RPMI7951 (cell line): ENCODE measurements around the gene OR52N5. TPM values are rescaled to one million over a fixed set of nuclear protein-coding genes. Genes with fewer than 3 reads are reported as not detected.
A peak's percentile ranks its signal among the peaks of the same experiment; 100 is the strongest.

ENCODE experiments used
- DNase-seq: peaks from one replicate; pipeline ENCODE4 v3.0.0-alpha.2; 2012; ENCODE audit warnings: low read depth
- total RNA-seq: library from RNA; depleted of rRNA; stranded (reverse); fragments of >200 nt; shearing (Covaris generic); gene quantifications from 2 replicates; pipeline ENCODE4 v1.2.3, GENCODE V29; 2014; rRNA removed

Gene OR52N5
- total RNA-seq = not detected in 2 replicates

DNA sequence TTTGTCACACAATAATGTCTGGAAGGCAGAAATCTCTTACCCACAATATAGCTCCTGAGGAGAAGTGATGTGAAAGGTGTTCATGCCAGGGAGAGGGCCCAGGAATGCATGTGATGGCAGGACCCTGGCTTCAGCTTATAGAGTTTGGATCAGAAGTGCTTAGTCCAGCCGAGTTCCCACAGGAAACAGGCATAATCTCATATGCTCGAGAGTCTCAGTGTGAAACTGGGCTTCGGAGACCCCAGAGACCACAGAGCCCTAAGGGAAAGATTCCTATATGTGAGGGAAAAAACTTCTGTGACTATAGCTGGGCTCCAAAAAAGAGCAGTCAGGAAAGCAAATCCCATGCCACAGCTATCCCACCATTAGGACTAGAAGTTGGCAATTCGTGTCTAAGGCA lies at the start of gene OR52N5:
OR52N5 (minus strand) TSS at position 101 of the 400 bp plus-strand sequence. CDS start 4,721 bp downstream, outside the sequence.
- no peak for DNase-seq

DNA sequence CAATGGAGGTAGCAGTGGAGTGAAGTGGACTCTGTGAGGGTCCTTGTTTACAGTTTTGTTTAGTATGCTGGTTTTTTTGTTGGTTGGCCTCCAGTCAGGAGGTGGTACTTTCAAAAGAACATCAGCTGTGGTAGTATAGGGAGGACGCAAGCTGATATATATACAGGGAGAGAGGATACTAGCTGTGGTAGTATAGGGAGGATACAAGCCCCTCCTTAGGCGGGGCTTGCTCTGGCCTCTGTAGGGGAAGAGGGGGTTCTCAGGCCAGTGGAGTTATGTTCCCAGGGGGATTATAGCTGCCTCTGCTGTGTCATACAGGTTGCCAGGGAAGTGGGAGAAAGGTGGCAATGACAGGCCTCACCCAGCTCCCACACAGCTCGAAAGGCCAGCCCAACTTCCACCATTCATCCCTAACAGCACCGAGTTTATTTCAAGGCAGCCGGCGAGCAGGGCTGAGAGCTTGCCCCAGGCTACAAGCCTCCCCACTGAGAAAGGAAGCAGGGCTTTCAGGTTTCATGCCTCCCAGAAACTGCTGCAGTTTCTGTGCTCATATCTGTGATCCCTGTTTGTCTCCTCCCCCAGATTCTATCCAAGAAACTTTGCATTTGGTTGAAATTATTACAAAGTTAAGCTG lies 48.2 kb upstream of the OR52N5 start:
- DNase-seq = peak; percentile 19

DNA sequence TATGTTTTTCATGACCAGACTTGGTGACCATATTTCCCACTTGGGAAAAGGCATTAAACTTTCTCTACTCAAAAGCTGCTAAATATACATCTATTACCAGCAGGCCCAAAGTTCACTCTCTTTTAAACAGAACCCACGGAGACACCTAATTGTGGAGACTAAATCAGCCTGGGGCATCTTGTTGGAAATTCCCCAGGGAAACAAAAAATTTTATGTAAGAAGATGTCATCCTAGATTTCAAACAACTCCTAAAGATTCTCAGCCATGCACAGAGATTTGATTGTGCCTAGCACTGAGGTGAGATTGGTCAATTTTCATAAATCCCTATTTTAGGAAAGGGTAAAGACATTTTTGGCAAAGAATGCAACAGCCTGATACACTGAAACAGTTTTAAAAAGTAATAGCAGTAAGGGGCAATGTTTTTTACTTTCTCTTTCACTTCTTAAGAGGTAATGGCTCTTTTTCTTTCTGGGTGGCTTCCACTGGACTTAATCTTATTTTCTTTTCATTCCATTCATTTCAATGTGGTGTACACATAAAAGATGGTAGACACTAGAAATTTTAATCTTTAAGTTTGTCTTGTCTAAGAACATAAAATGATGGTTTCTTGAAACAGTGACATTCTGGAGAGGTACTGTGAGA lies 35.2 kb upstream of the OR52N5 start:
- DNase-seq = peak; percentile 33

DNA sequence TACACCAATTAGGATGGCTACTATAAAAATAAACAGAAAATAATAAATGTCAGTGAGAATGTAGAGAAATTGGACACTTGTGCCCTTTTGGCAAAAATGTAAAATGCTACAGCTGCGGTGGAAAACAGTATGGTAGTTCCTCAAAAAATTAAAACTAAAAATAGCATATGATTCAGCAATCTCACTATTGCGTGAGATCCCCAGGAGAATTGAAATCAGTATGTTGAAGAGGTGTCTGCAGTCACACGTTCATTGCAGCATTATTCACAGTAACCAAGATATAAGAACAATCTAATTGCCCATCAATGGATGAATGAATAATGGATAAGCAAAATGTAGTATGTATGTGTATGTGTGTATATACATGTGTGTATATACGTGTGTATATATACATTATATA lies 32.4 kb upstream of the OR52N5 start:
- DNase-seq = peak; percentile 19

DNA sequence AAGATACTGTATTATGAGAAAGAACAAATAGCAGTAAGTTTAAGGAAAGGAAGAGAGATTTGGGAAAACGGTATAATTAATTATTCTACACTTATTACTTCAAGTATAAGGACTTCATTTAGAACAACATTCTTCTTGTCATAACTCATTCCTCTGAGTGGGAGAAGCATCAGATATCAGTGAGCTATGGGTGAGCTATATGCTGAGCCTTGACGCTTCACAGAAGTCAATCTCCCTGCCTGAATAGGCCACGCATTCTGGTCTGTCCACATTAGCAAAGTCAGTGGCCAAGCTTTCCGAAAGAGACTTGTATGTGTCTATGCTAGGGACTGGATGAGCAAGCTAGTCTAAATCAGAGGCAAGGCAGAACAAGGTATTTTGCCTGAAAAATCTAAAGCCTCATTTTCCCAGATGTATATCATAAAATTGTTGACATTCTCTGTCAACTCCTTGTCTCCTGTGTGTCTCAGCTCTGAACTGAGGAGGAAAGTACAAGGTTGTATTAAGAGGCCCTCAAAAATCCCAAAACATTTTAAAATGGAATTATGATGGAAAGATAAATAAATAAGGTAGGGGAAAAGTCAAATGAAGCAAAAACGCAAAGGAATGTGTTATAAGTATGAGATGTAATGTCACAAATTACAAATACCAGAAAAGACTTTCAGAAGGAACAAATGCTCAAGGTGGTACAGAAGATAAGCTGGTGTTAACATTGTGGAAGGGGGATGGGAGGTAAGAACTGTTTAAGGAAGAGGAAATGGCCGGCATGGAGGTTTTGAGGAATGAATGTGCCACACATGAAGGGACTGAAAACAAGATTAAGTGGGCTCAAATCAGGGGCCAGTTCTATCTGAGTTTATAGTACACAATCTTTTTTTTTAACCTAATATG lies 27.0 kb upstream of the OR52N5 start:
- no peak for DNase-seq

DNA sequence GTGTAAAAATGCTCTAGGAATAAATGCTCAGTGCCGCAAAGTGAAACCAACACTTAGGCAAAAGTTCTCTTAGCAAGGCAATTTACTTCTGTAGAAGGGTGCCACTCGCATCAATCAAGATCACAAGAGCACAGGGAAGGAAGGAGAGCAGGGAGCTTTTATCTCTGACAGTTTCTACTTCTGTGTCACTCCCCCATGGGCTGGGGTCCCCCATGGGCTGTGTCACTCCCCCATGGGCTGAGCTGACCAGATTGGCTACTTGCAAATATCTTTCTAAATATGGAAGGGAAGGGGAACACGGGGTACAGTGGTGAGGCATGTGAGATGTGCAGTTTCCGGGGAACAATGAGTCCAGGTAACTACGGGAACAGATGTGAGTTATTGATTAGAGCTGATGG lies 26.0 kb upstream of the OR52N5 start:
- peak; percentile 6 for DNase-seq

DNA sequence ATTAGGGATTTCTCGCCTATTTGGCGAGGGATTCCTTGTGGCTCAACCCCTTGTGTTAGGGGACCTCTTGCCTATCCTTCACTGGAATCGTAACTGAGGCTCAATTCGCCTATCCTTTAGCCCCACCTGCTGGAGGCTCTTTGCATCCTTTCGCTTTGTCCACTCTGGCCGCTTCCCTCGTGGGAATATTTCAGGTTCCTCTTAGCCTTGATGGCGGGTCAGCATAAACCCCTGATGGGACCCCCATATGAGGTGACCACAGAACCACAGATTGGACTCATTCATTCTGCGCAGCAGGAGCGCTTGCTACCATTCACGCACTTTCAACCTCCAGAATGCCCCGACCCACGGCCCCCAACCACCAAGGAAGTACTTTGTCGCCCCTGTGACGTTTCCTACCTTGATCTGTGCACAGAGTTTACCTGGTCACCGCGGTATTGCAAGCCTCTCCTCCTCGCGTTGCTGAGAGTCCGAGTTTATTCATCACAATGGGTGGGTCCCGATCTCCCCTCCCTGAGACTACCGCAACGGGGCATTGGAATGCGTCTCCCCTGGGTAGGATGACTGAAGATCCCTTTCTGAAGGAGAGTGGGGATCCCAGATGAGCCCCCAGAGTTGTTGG lies 25.5 kb upstream of the OR52N5 start, which contains the start of gene OR52N2:
OR52N2 (plus strand) TSS at position 425 of the 622 bp plus-strand sequence. CDS start 11,412 bp downstream, outside the sequence.
- DNase-seq = peak; percentile 66

DNA sequence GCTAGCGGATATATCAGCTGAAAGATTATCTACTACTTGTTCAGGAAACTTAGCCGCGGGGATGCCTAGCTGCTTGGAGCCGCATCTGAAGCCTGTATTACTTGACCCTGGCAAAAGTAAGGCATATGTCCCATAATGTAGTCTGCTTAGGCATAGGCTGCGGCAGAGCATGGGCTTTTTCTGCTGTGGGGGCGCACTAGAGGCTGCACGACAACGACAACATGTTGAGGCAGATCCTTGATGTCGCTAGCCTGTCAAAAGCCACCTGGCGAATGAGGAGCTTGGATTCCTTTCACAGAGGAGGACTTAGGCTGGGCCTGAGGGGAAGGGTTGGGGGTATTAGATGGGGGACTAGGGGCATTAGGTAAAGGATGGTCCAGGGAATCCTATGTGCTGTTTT lies 24.4 kb upstream of the OR52N5 start:
- peak; percentile 10 for DNase-seq

DNA sequence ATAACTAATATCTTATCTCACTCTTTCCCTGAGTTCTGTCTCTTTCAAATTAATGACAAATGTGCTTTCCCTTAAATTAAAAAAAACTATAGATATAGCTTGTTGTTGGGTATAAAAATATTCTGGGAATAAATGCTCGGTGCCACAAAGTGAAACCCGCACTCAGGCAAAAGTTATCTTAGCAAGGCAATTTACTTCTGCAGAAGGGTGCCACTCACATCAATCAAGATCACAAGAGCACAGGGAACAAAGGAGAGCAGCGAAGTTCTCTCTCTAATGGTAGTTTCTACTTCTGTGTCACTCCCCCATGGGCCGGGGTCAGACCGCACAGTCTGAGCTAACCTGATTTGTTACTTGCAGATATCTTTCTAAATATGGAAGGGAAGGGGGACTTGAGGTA lies 20.8 kb upstream of the OR52N5 start:
- no peak for DNase-seq

DNA sequence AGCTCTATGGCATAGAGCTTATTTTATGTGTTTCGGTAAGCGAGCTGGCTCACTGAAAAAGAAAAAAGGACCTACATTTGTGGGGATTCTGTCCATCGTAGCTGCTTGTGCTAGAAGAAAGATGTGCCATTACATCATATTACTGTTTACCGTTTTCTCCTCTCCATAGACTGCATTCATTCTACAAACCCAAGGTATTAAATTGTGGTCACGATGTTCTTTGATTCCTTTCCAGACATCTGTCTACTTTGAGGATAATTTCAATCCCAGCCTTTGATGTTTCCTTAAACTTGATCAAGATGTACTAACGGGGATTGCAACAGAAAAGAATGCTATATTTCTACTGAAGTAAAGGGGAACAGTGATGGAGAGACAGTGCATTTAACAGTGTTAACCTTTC lies 13.4 kb upstream of the OR52N5 start:
- no peak for DNase-seq

DNA sequence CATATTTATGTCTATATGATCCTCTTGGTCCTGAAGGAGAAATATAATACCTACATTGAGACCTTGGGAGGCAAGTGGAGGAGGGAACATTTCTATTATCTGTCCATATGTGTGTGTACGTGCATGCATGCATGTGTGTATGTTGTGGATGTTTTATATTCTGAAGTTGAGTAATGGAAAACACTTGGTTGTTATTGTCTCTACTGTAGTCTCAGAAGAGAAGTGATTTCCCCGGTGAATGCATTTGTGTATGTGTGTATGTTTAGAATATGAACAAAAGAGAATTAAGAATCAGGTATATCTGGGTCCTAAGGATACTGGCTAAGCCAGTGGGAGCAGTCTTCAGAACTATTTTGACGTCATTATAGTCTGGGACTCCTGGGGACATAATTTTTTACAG lies 8.0 kb upstream of the OR52N5 start, which contains the start of gene OR52N1:
OR52N1 (minus strand) TSS at position 101 of the 400 bp plus-strand sequence. CDS start 2,449 bp downstream, outside the sequence.
- DNase-seq = no peak

DNA sequence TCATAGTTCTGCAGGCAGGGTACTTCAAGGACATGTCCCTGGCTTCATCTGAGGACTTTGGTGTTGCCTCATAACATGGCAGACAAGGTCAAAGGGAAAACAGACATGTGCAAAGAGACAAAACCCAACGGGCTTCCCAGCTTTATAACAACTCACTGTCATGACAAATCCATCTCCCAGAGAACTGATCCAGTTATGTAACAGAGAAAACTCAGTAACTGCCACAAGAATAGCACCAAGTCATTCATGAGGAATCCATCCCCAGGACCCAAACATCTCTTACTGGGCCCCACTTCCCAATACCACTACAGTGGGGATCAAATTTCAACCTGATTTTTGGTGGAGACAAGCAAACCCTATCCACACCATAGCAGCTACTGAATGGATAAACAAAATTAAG lies 16.1 kb downstream of the OR52N5 start:
- peak; percentile 6 for DNase-seq

DNA sequence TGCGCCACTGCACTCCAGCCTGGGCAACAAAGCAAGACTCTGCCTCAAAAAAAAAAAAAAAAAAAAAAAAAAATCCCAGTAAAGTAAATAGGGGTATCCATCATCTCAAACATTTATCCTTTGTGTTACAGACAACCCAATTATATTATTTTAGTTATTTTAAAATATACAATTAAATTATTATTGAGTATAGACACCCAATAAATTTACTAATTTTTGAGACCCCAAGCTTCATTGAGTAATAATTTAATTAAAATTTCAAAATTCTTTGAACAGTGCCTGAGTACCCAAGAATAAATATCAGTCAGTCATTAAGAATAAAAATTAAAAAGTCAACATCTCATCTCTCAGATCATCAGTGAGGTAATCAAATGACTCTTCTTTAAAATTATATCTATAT lies 29.2 kb downstream of the OR52N5 start, which contains the start of gene OR52N4:
OR52N4 (plus strand) TSS at position 301 of the 400 bp plus-strand sequence. CDS start 498 bp downstream, outside the sequence.
- DNase-seq = no peak

DNA sequence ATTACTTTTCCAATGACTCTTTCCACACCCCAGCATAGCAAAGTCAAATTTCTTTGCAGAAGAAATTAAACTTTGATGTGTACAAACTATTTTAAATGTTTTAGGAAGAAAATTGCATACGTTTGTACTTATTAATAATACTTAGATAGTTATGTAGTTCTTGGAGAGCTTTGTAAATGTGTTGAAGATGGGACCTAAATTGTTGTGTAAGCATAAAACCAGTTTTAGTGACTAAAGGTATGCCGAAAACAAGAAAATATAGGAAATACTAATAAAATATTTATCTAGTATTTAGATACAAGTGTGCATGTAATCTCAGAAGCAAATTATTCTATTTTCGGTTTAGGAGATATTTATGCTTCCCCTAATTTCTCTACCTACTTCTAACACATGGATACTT lies 33.3 kb downstream of the OR52N5 start:
- no peak for DNase-seq

DNA sequence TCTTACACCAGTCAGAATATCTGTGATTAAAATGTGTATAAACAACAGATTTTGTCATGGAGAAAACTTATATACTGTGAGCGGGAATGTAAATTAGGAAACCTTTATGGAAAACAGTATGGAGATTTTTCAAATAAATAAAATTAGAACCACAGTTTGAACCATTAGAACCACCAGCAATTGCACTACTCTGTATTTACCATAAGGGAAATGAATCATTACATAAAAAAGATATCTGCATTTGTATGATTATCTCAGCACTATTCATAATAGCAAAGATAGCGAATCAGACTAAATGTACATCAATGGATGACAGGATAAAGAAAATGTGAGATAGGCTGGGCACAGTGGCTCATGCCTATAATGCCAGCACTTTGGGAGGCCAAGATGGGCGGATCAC lies 36.5 kb downstream of the OR52N5 start:
- DNase-seq = no peak

DNA sequence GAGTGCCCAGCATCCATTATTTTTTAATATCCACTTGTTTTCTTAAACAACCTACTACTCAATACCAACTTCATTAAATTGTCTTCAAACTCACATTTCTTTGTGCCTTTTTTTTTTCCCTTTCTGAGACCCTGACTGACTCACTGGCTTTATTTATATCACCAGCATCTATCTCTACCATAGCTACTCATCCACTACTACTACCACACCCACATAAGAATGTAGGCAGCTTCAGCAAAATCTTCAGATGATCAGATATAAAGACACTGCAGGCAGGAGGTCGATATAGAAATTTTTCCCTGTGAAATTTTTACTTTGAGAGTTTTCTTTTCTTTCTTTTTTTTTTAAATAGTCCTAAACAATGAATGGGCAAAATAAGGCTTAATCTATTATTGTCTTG lies 44.7 kb downstream of the OR52N5 start:
- DNase-seq = no peak

DNA sequence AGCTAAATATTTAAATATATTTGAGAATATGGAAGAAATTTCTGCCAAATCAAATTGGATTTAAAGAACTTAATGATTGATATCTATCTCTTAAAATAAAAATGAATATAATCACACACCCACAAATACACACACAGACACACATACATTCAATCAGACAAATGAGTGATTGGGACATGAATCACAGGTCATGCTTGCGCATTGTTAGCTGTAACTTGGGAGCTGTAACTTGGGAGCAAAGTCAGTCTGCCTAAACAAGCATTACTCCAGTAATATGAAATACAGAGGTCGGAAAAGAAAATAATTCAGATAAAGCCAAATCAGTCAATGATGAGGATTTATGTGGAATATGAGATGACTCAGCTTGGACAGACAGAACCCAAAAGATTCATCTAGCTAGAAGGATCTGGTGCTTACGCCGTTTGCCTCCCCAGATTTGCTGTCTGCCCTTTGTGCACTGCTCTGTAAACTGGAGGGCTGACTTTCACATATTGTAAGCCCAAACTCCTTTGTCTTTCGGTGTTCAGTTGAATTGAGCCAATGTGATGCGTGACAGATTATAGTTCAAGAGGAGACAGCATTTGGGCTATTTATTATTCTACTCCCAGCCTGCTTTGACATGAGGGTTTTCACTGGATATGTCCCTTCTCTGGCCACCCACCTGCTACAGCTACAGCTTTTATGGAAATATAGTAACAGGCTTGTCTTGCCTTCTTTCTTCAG lies 45.3 kb downstream of the OR52N5 start:
- no peak for DNase-seq

DNA sequence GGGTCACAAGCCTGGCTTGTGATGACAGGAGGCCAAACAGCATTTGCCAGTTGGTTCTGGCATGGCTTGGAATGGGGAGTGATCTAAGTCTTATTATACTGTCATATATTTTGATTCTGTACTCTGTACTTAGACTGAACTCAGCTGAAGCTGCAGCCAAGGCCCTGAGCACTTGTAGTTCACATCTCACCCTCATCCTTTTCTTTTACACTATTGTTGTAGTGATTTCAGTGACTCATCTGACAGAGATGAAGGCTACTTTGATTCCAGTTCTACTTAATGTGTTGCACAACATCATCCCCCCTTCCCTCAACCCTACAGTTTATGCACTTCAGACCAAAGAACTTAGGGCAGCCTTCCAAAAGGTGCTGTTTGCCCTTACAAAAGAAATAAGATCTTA lies 46.1 kb downstream of the OR52N5 start:
- no peak for DNase-seq

DNA sequence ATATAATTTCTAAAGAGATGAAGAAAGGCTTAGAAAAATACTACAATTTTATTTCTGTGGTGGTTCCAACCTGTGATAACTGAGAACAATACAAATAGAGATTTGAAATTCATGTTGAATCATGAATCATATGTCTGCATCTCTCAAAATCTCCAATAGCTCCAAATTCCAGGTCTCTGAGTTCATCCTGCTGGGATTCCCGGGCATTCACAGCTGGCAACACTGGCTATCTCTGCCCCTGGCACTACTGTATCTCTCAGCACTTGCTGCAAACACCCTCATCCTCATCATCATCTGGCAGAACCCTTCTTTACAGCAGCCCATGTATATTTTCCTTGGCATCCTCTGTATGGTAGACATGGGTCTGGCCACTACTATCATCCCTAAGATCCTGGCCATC lies 46.8 kb downstream of the OR52N5 start, which contains the start of gene OR56B1:
OR56B1 (plus strand) TSS at position 53 of the 400 bp plus-strand sequence; CDS start at position 122, 69 bp downstream.
- DNase-seq = no peak

DNA sequence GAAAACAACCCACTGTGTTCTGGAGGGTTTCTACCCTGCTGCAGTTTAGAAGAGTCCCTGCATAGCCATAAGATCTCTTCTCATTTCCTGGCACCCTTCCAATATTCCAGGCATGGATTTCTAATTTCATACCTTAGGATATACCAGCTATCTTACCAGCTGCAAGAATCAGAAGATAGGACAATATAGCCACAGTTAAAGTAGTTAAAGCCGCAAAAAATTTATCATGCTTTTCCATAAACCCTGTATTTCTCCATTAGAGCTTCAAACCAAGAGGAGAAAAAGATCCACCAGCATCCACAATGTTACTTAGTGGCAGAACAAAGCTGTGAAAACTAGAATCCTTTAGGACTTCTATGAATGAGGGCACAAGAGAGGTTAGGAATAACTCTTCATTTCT lies 55.5 kb downstream of the OR52N5 start:
- DNase-seq = no peak

DNA sequence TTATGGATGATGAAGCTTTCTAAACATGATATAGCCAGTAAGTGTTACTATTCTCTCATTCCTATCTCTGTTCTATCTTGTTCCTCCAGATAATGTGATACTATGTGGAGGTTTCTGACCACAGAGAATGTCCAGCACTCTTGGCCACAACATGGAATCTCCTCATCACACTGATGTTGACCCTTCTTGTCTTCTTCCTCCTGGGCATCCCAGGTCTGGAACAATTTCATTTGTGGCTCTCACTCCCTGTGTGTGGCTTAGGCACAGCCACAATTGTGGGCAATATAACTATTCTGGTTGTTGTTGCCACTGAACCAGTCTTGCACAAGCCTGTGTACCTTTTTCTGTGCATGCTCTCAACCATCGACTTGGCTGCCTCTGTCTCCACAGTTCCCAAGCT lies 56.8 kb downstream of the OR52N5 start:
- no peak for DNase-seq
